Endothelial cell of umbilical vein (primary cell): ENCODE data around the gene RORC. TPM values are rescaled to one million over a fixed set of nuclear protein-coding genes. Genes with fewer than 3 reads are reported as not detected.
A peak's percentile ranks its signal among the peaks of the same experiment; 100 is the strongest.

Experiments used
- BruUV-seq: library from RNA; stranded (reverse); fragments of 400-500 nt; replicated peaks from 2 replicates; lab custom pipeline; 2021; lab: Mats Ljungman, UMichigan
- CTCF ChIA-PET: fragments of 300-600, 350-600 bp; sonication (Branson Sonifier 250); formaldehyde crosslinking; loops from one replicate; lab custom pipeline; 2021; ENCODE audit warnings: antibody characterized with exemption, inconsistent platforms; lab: Charles Lee
- POLR2A ChIA-PET: fragments of 300-600, 350-600 bp; sonication (Branson Sonifier 250); formaldehyde crosslinking; loops from one replicate; lab custom pipeline; 2021; ENCODE audit warnings: antibody characterized with exemption, inconsistent platforms; lab: Charles Lee
- DNase-seq: peaks from one replicate; pipeline ENCODE4 v3.0.0-alpha.2; 2011; ENCODE audit warnings: low read depth, low spot score
- FAIRE-seq: peaks from 2 replicates; lab custom pipeline; 2011; peaks lifted over from hg19 to GRCh38; lab: Jason Lieb, UNC
- H2AFZ ChIP-seq: 2 replicates; pipeline ENCODE4 v1.6.0; 2012; ENCODE audit warnings: low read depth, low read length, control low read depth, inconsistent platforms
- H3K27ac ChIP-seq: 2 replicates; pipeline ENCODE4 v1.5.1; 2011; ENCODE audit warnings: low read depth, mild to moderate bottlenecking, control low read depth, low read length, moderate library complexity; ENCODE audit not compliant: insufficient read depth
- H3K27me3 ChIP-seq, 2 experiments: 2 replicates each; pipeline versions ENCODE4 v1.6.0 to v1.6.1; 2011; ENCODE audit warnings: low read length in 2 of 2, mixed read lengths in 1 of 2; ENCODE audit not compliant: control insufficient read depth in 2 of 2, insufficient read depth in 2 of 2
- H3K36me3 ChIP-seq, 2 experiments: 2 replicates in 1 of 2; 3 replicates in 1 of 2; pipeline ENCODE4 v1.5.1; 2011; ENCODE audit warnings: low read length in 2 of 2, mild to moderate bottlenecking in 1 of 2, moderate library complexity in 1 of 2; ENCODE audit not compliant: control insufficient read depth in 2 of 2, insufficient read depth in 2 of 2; ENCODE audit errors: extremely low read depth in 1 of 2
- H3K4me1 ChIP-seq: 3 replicates; pipeline ENCODE4 v1.5.1; 2011; ENCODE audit warnings: mild to moderate bottlenecking, low read length; ENCODE audit not compliant: control insufficient read depth, insufficient read depth; ENCODE audit errors: extremely low read depth
- H3K4me2 ChIP-seq: 2 replicates; pipeline ENCODE4 v1.6.1; 2011; ENCODE audit warnings: low read length, control low read depth, mixed read lengths; ENCODE audit not compliant: insufficient read depth
- H3K4me3 ChIP-seq, 3 experiments: fragments of 200-600 bp in 1 of 3; sonication (generic), shearing (Covaris generic) in 1 of 3; replicated peaks in 1 of 3; 2 replicates each; pipeline ENCODE4 v1.5.1; 2011 to 2016; ENCODE audit warnings: control low read depth in 3 of 3, low read length in 3 of 3, mild to moderate bottlenecking in 2 of 3, inconsistent platforms in 1 of 3, low read depth in 1 of 3, moderate library complexity in 1 of 3; ENCODE audit not compliant: insufficient read depth in 1 of 3
- H3K79me2 ChIP-seq: 2 replicates; pipeline ENCODE4 v1.6.0; 2012; ENCODE audit warnings: low read length, inconsistent platforms; ENCODE audit not compliant: control insufficient read depth, insufficient read depth
- H3K9ac ChIP-seq: replicated peaks from 2 replicates; pipeline ENCODE3; 2011; ENCODE audit warnings: low read length, control low read depth; ENCODE audit not compliant: insufficient read depth; ENCODE audit errors: extremely low read depth
- H3K9me1 ChIP-seq: replicated peaks from 3 replicates; pipeline ENCODE4 v1.6.0; 2011; ENCODE audit warnings: mild to moderate bottlenecking, low read length; ENCODE audit not compliant: control insufficient read depth, insufficient read depth; ENCODE audit errors: extremely low read depth
- H3K9me3 ChIP-seq: replicated peaks from 2 replicates; pipeline ENCODE4 v1.5.1; 2012; ENCODE audit warnings: low read length, inconsistent platforms; ENCODE audit not compliant: control insufficient read depth, insufficient read depth
- H4K20me1 ChIP-seq: replicated peaks from 2 replicates; pipeline ENCODE3; 2011; ENCODE audit warnings: mild to moderate bottlenecking, low read length; ENCODE audit not compliant: control insufficient read depth, insufficient read depth; ENCODE audit errors: extremely low read depth
- CTCF ChIP-seq, 2 donors: IDR thresholded peaks; 1 replicate in 1 of 2; 2 replicates in 1 of 2; pipeline ENCODE4 v1.5.1; 2011; ENCODE audit warnings: low read length in 2 of 2, mild to moderate bottlenecking in 2 of 2, moderate library complexity in 2 of 2, control low read depth in 1 of 2, inconsistent platforms in 1 of 2, low read depth in 1 of 2; ENCODE audit not compliant: insufficient read depth in 1 of 2; ENCODE audit errors: extremely low read depth in 1 of 2
- EZH2 ChIP-seq: IDR thresholded peaks from 2 replicates; pipeline ENCODE4 v1.6.1; 2012; ENCODE audit warnings: borderline replicate concordance, low read depth, mild to moderate bottlenecking, moderate library complexity, low read length, inconsistent platforms; ENCODE audit not compliant: severe bottlenecking
- FOS ChIP-seq: IDR thresholded peaks from 2 replicates; pipeline ENCODE4 v1.6.1; 2011; ENCODE audit warnings: mild to moderate bottlenecking, low read length, moderate library complexity, borderline replicate concordance; ENCODE audit not compliant: insufficient read depth
- GATA2 ChIP-seq: IDR thresholded peaks from 2 replicates; pipeline ENCODE4 v1.7.0; 2011; ENCODE audit warnings: low read depth, mild to moderate bottlenecking, moderate library complexity, mixed read lengths, low read length; ENCODE audit not compliant: insufficient read length, insufficient read depth
- JUN ChIP-seq: IDR thresholded peaks from 2 replicates; pipeline ENCODE4 v1.6.1; 2011; ENCODE audit warnings: borderline replicate concordance, low read depth; ENCODE audit not compliant: insufficient read length, insufficient read depth
- MYC ChIP-seq: IDR thresholded peaks from one replicate; pipeline ENCODE4 v1.6.1; 2011; ENCODE audit warnings: mild to moderate bottlenecking, low read depth, low read length
- POLR2A ChIP-seq: IDR thresholded peaks from 2 replicates; pipeline ENCODE4 v1.6.1; 2012; ENCODE audit warnings: low read depth, mild to moderate bottlenecking, control low read depth, low read length
- POLR2AphosphoS5 ChIP-seq: IDR thresholded peaks from 2 replicates; pipeline ENCODE4 v1.6.1; 2012; ENCODE audit warnings: low read depth, mild to moderate bottlenecking, control low read depth, low read length, moderate library complexity; ENCODE audit not compliant: insufficient read depth
- dilution Hi-C: fragments of 300-500 bp; cut with MboI; formaldehyde crosslinking; loops from one replicate; pipeline ENCODE4 v1.15.0; 2019; ENCODE audit warnings: low sequenced_read_pairs; ENCODE audit not compliant: extremely low pct_ligation_motif_present
- intact Hi-C: fragments of 100-400 bp; cut with micrococcal nuclease; formaldehyde crosslinking; loops from one replicate; pipeline ENCODE4 v1.10.0; 2022
- polyA plus RNA-seq, 4 experiments: library from polyadenylated mRNA; depleted of rRNA in 3 of 4; stranded (reverse) in 3 of 4; unstranded in 1 of 4; fragments of >200 nt; gene quantifications; 2 replicates each; pipeline versions ENCODE4 v1.2.1 to v1.2.3, GENCODE V29; 2011 to 2012; ENCODE audit warnings: missing spikeins in 1 of 4
- total RNA-seq: library from RNA; stranded (reverse); gene quantifications from 2 replicates; pipeline ENCODE4 v1.2.3, GENCODE V29; 2021
- TF ChIP-seq, protein P1 (sequence below): IDR thresholded peaks from 2 replicates; pipeline ENCODE4 v1.6.1; 2011; ENCODE audit not compliant: insufficient read depth, insufficient read length

RORC gene
- total and polyA plus RNA-seq, 2 donors (not counting 3 experiments of a cell fraction or from before 2014, with no cell fraction given) = not detected

- TF ChIP-seq POLR2A (no peak), EZH2 (no peak), CTCF (IDR thresholded peaks at IDR 0.05; ENCODE audit: extremely low read depth in 1 of 2, insufficient read depth in 1 of 2, low read depth in 1 of 2, low read length in 2 of 2) (no peak), JUN (no peak), POLR2AphosphoS5 (no peak), FOS (no peak), MYC (no peak), GATA2 (no peak)
- TF ChIP-seq, protein P1, sequence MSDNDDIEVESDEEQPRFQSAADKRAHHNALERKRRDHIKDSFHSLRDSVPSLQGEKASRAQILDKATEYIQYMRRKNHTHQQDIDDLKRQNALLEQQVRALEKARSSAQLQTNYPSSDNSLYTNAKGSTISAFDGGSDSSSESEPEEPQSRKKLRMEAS = no peak
- Histone ChIP-seq H3K36me3 (peaks cover 0 to 2% of the 10 kb centered on the region in 2 experiments), H4K20me1 (no peaks in the 10 kb centered on the region), H3K4me2 (no peak overlapping the region), H3K9me3 (no peaks in the 10 kb centered on the region), H3K9ac (no peak overlapping the region), H3K79me2 (no peaks in the 10 kb centered on the region), H3K4me3 (no peak overlapping the region), H3K27me3 (no peaks in the 10 kb centered on the region), H3K9me1 (no peaks in the 10 kb centered on the region), H3K27ac (no peak overlapping the region), H2AFZ (no peak overlapping the region), H3K4me1 (peaks cover 16% of the 10 kb centered on the region)
- CTCF ChIA-PET = interaction anchor here (2.3 kb wide), 2 partner anchors 10 to 12 kb away, joined by 9 to 18 read pairs; no protein-coding TSS in a partner anchor
- intact Hi-C loops (no loop called here), dilution Hi-C loops (no loop called here)
- FAIRE-seq (peak; percentile 18), DNase-seq (no peak)
- POLR2A ChIA-PET = interaction anchor here (1.4 kb wide), 1 partner anchor 10 kb away, joined by 4 read pairs; no protein-coding TSS in a partner anchor
- no TSS peak for BruUV-seq
Observed at GRCh38 chr1:151871284-151872030, 39.9 kb upstream of the RORC start.
